Measurements from ENCODE around the gene DAAM1.

DAAM1 gene

DNA sequence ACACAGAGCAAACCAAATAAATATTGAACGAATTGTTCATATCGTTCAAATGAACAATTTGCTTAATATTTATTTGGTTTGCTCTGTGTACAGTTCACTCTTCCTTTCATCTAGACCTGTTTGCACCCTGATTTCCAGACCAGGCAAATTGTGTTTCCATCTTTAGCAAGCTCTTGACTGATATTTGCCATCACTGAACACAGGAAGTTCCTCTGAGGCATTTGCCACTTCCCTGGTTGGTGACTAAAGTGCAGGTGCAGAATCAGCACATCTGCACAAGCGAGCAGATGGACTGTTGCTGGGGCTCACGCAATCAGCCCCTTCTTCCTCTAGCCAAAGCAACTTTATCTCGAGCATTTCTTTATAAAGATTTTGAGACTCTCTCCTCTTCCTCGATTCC is 112.9 kb downstream of the DAAM1 start:
- DNase-seq (ENCODE audit: low spot score), result no peak
- no peak overlapping the region for H3K27ac ChIP-seq (replicated peaks; ENCODE audit: low read length)

DNA sequence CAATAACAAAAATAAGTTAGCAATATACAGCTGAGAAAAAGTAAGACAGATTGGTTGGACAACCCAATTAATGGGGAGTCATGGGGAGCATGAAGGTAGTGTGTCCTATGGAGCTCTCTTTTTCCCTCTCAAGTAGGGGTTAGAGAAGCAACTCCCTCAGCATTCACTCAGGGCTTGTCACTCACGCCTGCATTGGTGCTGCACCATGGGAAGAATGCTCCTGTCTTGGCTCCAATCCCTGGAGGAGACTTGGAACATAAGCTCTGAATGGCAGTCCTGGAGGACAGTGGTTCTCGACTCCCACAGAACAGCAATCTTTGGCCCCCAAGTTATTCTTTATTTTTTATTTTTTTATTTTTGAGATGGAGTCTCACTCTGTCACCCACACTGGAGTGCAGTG is 113.8 kb downstream of the DAAM1 start:
- Histone ChIP-seq H3K14ac (ENCODE audit: low read length) (no peak overlapping the region), H3K9ac (ENCODE audit: low read depth, low read length, poor library complexity) (no peak overlapping the region), H3K79me1 (ENCODE audit: low read depth, low read length) (no peaks in the 10 kb centered on the region), H3K9me3 (replicated peaks in 1 of 2; ENCODE audit: control insufficient read depth in 2 of 2, insufficient read depth in 1 of 2, low read depth in 1 of 2, low read length in 2 of 2) (no peaks in the 10 kb centered on the region), H3K18ac (ENCODE audit: low read length) (no peak overlapping the region), H3K36me3 (replicated peaks in 1 of 2; ENCODE audit: control insufficient read depth in 2 of 2, insufficient read depth in 2 of 2, low read length in 2 of 2) (no peaks in the 10 kb centered on the region), H2BK12ac (ENCODE audit: low read length) (no peak overlapping the region), H3K4me3 (ENCODE audit: low read length in 2 of 2) (no peak overlapping the region), H3K4me1 (ENCODE audit: control insufficient read depth in 2 of 2, insufficient read depth in 1 of 2, low read depth in 1 of 2, low read length in 2 of 2) (peaks cover 0 to 3% of the 10 kb centered on the region in 2 donors), H3K27me3 (ENCODE audit: control insufficient read depth in 3 of 3, insufficient read depth in 3 of 3, low read depth in 1 of 3, low read length in 3 of 3) (no peaks in the 10 kb centered on the region), H2BK120ac (ENCODE audit: low read depth, low read length) (no peak overlapping the region), H2BK5ac (ENCODE audit: low read length) (no peak overlapping the region), H4K91ac (ENCODE audit: low read depth, low read length, poor library complexity) (no peak overlapping the region), H4K8ac (ENCODE audit: low read depth, low read length) (no peak overlapping the region), H3K23ac (ENCODE audit: low read depth, low read length, poor library complexity) (no peak overlapping the region), H2BK15ac (ENCODE audit: low read length) (no peak overlapping the region), H2AFZ (ENCODE audit: low read length) (no peak overlapping the region), H3K4ac (ENCODE audit: low read length) (no peak overlapping the region), H3K4me2 (ENCODE audit: insufficient read depth, low read length, poor library complexity, severe bottlenecking) (no peak overlapping the region), H3K27ac (replicated peaks; ENCODE audit: low read length) (no peak overlapping the region), H2AK5ac (ENCODE audit: low read depth, low read length) (no peak overlapping the region)
- WGBS, 2 donors (ENCODE audit: extremely low coverage in 2 of 2, insufficient read length in 2 of 2, insufficient replicate concordance in 1 of 2), result no CpG with 5 or more reads among the region's 2 CpGs
- no peak for DNase-seq (ENCODE audit: low spot score)

More for the DNA sequence above, 112.9 kb downstream of the DAAM1 start:
- Histone ChIP-seq H3K36me3 (replicated peaks in 1 of 2; ENCODE audit: control insufficient read depth in 2 of 2, insufficient read depth in 2 of 2, low read length in 2 of 2) (no peaks in the 10 kb centered on the region), H2BK120ac (ENCODE audit: low read depth, low read length) (no peak overlapping the region), H2BK5ac (ENCODE audit: low read length) (no peak overlapping the region), H3K18ac (ENCODE audit: low read length) (no peak overlapping the region), H3K4me3 (ENCODE audit: low read length in 2 of 2) (no peak overlapping the region), H4K91ac (ENCODE audit: low read depth, low read length, poor library complexity) (no peak overlapping the region), H2AK5ac (ENCODE audit: low read depth, low read length) (no peak overlapping the region), H3K9me3 (replicated peaks in 1 of 2; ENCODE audit: control insufficient read depth in 2 of 2, insufficient read depth in 1 of 2, low read depth in 1 of 2, low read length in 2 of 2) (no peaks in the 10 kb centered on the region), H2BK12ac (ENCODE audit: low read length) (no peak overlapping the region), H3K4me1 (ENCODE audit: control insufficient read depth in 2 of 2, insufficient read depth in 1 of 2, low read depth in 1 of 2, low read length in 2 of 2) (peaks cover 0 to 3% of the 10 kb centered on the region in 2 donors), H3K23ac (ENCODE audit: low read depth, low read length, poor library complexity) (no peak overlapping the region), H2BK15ac (ENCODE audit: low read length) (no peak overlapping the region), H3K4ac (ENCODE audit: low read length) (no peak overlapping the region), H3K9ac (ENCODE audit: low read depth, low read length, poor library complexity) (no peak overlapping the region), H3K27me3 (ENCODE audit: control insufficient read depth in 3 of 3, insufficient read depth in 3 of 3, low read depth in 1 of 3, low read length in 3 of 3) (no peaks in the 10 kb centered on the region), H2AFZ (ENCODE audit: low read length) (no peak overlapping the region), H3K4me2 (ENCODE audit: insufficient read depth, low read length, poor library complexity, severe bottlenecking) (no peak overlapping the region), H4K8ac (ENCODE audit: low read depth, low read length) (no peak overlapping the region), H3K79me1 (ENCODE audit: low read depth, low read length) (no peaks in the 10 kb centered on the region), H3K14ac (ENCODE audit: low read length) (no peak overlapping the region)
- no CpG with 5 or more reads among the region's 6 CpGs for WGBS, 2 donors (ENCODE audit: extremely low coverage in 2 of 2, insufficient read length in 2 of 2, insufficient replicate concordance in 1 of 2)

DNA sequence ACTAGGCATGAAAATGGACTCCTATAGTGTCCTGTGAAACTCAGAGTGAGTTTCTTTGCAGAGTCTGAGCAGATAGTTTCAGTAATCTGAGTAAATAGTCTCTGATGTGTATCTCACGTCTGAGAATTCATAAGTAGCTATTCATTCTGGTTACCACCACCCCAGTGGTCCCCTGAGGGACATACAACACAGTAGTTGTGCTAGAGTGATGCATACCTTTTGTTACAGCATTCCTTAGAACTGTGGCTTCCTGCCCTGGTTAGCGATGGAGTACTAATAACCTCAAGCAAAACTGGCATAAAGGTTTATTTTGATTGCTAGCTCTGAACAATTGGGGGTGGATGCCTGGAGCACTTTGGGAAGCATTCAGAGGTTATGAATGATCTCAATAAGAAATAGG is 114.7 kb downstream of the DAAM1 start:
- H3K4ac ChIP-seq (ENCODE audit: low read length), result no peak overlapping the region
- H2BK5ac ChIP-seq (ENCODE audit: low read length), result no peak overlapping the region

DNA sequence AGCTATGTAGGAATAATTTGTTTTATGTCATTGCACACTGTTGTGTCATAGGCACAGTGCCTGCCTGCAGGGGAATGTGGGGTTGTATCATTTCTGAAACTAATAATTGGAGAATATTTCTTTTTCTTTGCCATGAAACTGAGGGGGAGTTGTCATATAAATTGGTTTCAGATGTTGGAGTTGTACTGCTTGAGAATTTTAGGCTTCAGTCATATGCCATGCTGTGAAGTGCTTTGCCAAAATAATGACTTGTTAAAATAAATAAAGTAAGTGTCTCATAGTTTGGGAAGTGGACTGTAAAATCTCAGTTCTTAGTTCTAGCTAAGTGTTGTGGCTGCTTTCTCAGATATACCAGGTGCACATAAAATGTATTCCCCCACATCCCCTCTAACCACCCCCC is 116.8 kb downstream of the DAAM1 start:
- Histone ChIP-seq H3K23ac (ENCODE audit: low read depth, low read length, poor library complexity) (no peak overlapping the region), H2BK15ac (ENCODE audit: low read length) (no peak overlapping the region), H3K4me1 (ENCODE audit: control insufficient read depth in 2 of 2, insufficient read depth in 1 of 2, low read depth in 1 of 2, low read length in 2 of 2) (peaks cover 0 to 3% of the 10 kb centered on the region in 2 donors), H3K36me3 (replicated peaks in 1 of 2; ENCODE audit: control insufficient read depth in 2 of 2, insufficient read depth in 2 of 2, low read length in 2 of 2) (no peaks in the 10 kb centered on the region), H2BK5ac (ENCODE audit: low read length) (no peak overlapping the region), H2AK5ac (ENCODE audit: low read depth, low read length) (no peak overlapping the region), H2AFZ (ENCODE audit: low read length) (no peak overlapping the region), H3K9me3 (replicated peaks in 1 of 2; ENCODE audit: control insufficient read depth in 2 of 2, insufficient read depth in 1 of 2, low read depth in 1 of 2, low read length in 2 of 2) (no peaks in the 10 kb centered on the region), H3K4me3 (ENCODE audit: low read length in 2 of 2) (no peak overlapping the region), H3K79me1 (ENCODE audit: low read depth, low read length) (no peaks in the 10 kb centered on the region), H3K27me3 (ENCODE audit: control insufficient read depth in 3 of 3, insufficient read depth in 3 of 3, low read depth in 1 of 3, low read length in 3 of 3) (no peaks in the 10 kb centered on the region), H3K18ac (ENCODE audit: low read length) (no peak overlapping the region), H3K9ac (ENCODE audit: low read depth, low read length, poor library complexity) (no peak overlapping the region), H3K14ac (ENCODE audit: low read length) (no peak overlapping the region), H2BK12ac (ENCODE audit: low read length) (no peak overlapping the region), H3K27ac (replicated peaks; ENCODE audit: low read length) (no peak overlapping the region), H3K4ac (ENCODE audit: low read length) (no peak overlapping the region), H4K8ac (ENCODE audit: low read depth, low read length) (no peak overlapping the region), H2BK120ac (ENCODE audit: low read depth, low read length) (no peak overlapping the region), H4K91ac (ENCODE audit: low read depth, low read length, poor library complexity) (no peak overlapping the region), H3K4me2 (ENCODE audit: insufficient read depth, low read length, poor library complexity, severe bottlenecking) (no peak overlapping the region)
- no peak for DNase-seq (ENCODE audit: low spot score)

More for the DNA sequence above, 114.7 kb downstream of the DAAM1 start:
- DNase-seq (ENCODE audit: low spot score), result no peak
- Histone ChIP-seq H3K23ac (ENCODE audit: low read depth, low read length, poor library complexity) (no peak overlapping the region), H3K9me3 (replicated peaks in 1 of 2; ENCODE audit: control insufficient read depth in 2 of 2, insufficient read depth in 1 of 2, low read depth in 1 of 2, low read length in 2 of 2) (no peaks in the 10 kb centered on the region), H3K9ac (ENCODE audit: low read depth, low read length, poor library complexity) (no peak overlapping the region), H2AK5ac (ENCODE audit: low read depth, low read length) (no peak overlapping the region), H4K91ac (ENCODE audit: low read depth, low read length, poor library complexity) (no peak overlapping the region), H2AFZ (ENCODE audit: low read length) (no peak overlapping the region), H3K4me2 (ENCODE audit: insufficient read depth, low read length, poor library complexity, severe bottlenecking) (no peak overlapping the region), H3K4me1 (ENCODE audit: control insufficient read depth in 2 of 2, insufficient read depth in 1 of 2, low read depth in 1 of 2, low read length in 2 of 2) (peaks cover 0 to 3% of the 10 kb centered on the region in 2 donors), H4K8ac (ENCODE audit: low read depth, low read length) (no peak overlapping the region), H2BK12ac (ENCODE audit: low read length) (no peak overlapping the region), H3K27ac (replicated peaks; ENCODE audit: low read length) (no peak overlapping the region), H3K14ac (ENCODE audit: low read length) (no peak overlapping the region), H3K4me3 (ENCODE audit: low read length in 2 of 2) (no peak overlapping the region), H2BK15ac (ENCODE audit: low read length) (no peak overlapping the region), H2BK120ac (ENCODE audit: low read depth, low read length) (no peak overlapping the region), H3K27me3 (ENCODE audit: control insufficient read depth in 3 of 3, insufficient read depth in 3 of 3, low read depth in 1 of 3, low read length in 3 of 3) (no peaks in the 10 kb centered on the region), H3K79me1 (ENCODE audit: low read depth, low read length) (no peaks in the 10 kb centered on the region), H3K18ac (ENCODE audit: low read length) (no peak overlapping the region), H3K36me3 (replicated peaks in 1 of 2; ENCODE audit: control insufficient read depth in 2 of 2, insufficient read depth in 2 of 2, low read length in 2 of 2) (no peaks in the 10 kb centered on the region)
- WGBS, 2 donors (ENCODE audit: extremely low coverage in 2 of 2, insufficient read length in 2 of 2, insufficient replicate concordance in 1 of 2), result no CpG with 5 or more reads among the region's 2 CpGs
